Left ventricle myocardium superior (tissue), 1 donor: ENCODE results near the gene MAP3K12. TPM values are rescaled to one million over a fixed set of nuclear protein-coding genes. Genes with fewer than 3 reads are reported as not detected.
"Not testable (repeated sequence)": the region's sequence is repeated elsewhere in the genome, so short reads cannot be mapped to it uniquely, and the experiment has no call there.

ENCODE experiments used
- ATAC-seq: fragments of 200-7000 bp; cut with Tn5 transposase; one replicate; pipeline ENCODE4 v1.9.1; 2020; ENCODE audit warnings: mild to moderate bottlenecking, moderate library complexity
- DNase-seq: peaks from one replicate; pipeline ENCODE4 v3.0.0-alpha.2; 2020
- intact Hi-C: fragments of 100-400 bp; cut with micrococcal nuclease; formaldehyde crosslinking; loops from one replicate; pipeline ENCODE4 v1.11.0; 2022
- total RNA-seq: library from RNA; stranded (reverse); fragmentation: NEBNext Ultra II Directional; extraction: Animal tissue kit (Norgen Biotek cat#: 25700); gene quantifications from one replicate; pipeline ENCODE4 v1.2.1, GENCODE V29; 2021
- donor health status: DM: no; HTN: yes; CAD: no; lungs with severe emphysema.

Gene MAP3K12
- total RNA-seq, 1 donor from 2014 or later: 4.2 TPM

DNA sequence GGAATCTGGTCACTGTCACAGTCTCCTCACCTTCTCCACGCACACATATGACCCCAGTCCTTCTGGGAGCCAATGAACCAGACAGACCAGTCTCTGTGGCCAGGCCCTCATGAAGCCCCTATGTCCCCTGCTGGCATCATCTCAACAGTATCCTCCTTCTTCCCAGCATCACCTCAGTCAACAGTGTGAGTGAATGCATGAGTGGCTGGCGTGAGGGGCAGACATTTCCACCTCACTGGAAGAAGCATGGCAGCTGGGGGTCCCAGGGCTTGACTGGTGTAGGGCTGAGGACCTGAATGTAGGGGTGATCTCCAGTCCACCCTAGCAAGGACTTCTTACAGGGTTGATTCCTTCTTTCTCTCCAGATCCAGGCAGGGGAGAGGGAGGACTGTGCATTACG, 1.8 kb downstream of the MAP3K12 start:
- ATAC-seq (no peak), DNase-seq (no peak)
- intact Hi-C loops: no loop called here

DNA sequence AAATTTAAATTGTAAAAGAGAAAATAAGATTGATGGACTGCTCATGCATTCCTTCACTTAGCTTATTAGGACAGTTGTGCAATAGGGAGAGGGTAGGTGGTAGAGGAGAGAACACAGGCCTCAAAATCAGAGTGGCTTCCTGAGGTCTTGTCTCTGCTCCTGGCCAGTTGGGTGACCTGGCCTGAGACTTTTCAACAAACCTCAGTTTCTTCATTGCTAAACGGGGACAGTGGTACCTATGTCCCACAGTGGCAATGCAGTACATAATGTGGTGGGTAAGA, 2.6 kb downstream of the MAP3K12 start:
- DNase-seq (no peak), ATAC-seq (no peak)
- intact Hi-C loops: no loop called here

DNA sequence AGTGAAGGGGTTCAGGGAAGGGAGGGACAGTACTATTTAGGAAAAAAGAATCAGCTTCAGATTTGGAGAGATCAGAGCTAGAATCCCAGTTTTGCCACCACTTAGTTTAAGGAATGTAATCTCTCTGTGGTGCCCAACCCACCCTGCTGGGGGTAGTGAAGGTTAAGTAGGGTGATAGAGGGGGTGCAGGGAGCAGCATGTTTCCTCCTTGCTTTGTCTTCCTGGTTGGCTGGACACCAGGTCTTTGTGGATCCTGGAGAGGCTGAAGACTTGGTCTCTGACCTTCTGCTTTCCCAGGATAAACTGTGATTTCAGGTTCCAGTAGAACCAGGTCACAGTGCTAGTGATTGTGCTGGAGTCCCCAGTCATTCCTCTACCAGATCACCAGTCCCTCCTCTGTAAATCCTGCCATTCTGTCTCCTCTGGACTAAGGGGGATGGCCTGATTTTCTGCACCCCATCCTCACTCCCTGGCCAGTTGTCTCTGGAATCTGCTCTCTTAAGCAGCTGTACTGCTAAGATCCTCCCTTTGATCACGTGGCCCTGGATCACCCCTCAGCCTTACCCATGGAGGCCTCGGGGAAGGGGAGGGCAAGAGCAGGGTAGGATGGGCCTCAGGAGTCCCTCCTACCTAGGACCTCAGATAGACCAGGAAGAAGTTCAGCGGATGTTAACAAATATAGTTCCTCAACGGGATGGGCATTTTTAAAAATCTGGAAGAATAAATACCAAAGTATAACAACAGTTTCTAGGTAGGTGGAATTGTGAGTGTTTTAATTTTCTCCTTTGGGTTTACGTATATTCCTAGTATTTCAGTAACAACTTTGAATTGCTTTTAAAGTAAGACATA, 3.1 kb downstream of the MAP3K12 start:
- no peak for ATAC-seq
- intact Hi-C loops: no loop called here
- peak; percentile 68 for DNase-seq

DNA sequence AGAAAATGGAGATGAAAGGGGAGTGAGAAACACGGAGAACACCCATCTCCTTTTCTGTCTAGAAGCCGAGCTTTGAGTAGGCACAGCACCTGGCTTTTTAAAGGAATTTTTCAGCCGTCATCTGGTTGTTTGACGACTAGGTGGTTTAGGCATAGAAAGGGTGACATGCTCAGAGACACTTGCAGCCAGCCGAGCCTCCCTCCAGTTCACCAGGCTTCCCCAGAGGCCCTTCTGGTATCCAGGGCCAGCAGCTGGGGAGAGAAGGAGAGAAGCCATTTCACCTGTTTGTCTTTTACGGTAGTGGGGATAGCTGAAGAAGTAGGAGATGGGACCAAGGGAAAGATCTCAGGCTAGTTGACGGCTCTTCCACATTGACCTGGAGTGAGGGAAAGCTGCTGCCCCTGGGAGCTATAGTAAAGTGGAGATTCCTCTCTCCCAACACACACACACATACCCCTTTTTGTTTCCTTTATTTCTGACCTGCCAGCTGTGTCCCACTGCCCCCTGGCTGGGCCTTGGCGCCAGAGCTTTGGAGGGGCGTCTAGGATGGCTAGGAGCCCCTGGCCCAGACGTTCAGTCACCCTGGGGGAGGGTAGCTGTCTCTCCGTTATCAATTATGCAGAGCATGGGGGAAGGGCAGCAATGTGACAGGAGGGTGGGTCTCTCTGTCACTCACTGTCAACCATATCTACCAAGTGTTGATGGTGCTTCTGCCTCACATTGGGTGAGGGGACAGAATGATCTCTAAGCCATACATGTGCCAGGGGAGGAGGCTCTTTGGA, 5.5 kb downstream of the MAP3K12 start:
- ATAC-seq: no peak
- no peak for DNase-seq
- intact Hi-C loops: no loop called here

DNA sequence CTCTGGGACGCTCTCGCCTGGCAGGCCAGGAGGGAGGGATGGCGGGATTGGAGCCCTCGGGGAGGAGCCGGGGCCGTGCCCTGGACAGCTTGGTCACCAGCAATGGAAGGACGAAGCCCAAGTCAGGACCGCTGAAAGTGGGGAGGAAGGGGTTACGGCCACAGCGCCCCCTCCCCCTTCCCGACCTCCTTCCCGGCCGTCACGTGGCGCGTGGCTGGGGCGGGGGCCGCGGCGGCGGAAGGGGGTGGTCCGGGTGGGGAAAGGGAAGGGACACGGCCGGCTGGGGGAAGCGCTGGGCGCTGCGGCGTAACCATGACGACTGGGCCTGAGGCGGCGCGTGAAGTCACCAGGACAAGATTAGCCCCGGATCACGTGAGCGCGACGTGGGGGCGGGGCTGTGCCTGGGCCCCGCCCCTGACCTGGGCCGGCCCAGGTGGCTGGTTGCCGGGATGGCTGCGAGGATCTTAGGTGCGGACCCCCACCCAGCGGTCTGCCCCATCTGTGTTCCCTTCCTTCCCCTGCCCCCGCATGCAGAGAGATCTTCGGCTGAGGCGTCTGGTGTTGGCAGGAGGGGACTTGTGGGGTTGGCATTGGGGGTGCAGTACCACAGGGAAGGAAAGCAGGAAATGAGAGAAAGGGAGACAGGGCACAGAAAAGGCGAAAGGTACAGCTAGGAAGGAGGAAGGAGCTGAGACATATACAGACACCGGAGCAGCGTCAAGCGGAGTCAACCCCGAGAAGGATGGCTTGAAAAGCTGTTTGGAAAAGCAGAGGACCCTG, 6.2 kb downstream of the MAP3K12 start:
- intact Hi-C loops: no loop called here
- peak; percentile 94 for DNase-seq
- peak; percentile 95 for ATAC-seq

DNA sequence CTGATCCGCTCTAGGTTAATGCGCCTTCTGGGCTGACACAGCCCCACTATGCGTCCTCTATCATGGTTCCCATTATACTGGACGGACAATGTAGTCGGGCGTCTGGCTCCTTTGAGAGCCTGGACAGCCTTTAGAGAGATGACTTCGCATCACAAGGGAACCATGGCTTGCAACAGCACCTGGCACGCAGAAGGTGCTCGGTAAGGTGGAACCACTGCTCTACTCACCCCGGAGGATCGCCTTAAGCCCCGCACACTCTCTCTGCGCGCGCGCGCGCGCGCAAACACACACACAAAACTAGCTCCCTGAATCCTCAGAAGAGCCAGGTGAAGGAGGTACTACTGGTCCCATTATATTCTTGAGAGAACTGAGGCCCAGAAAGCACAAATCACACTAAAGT, 7.1 kb downstream of the MAP3K12 start:
- intact Hi-C loops: no loop called here
- ATAC-seq (no peak), DNase-seq (no peak)

DNA sequence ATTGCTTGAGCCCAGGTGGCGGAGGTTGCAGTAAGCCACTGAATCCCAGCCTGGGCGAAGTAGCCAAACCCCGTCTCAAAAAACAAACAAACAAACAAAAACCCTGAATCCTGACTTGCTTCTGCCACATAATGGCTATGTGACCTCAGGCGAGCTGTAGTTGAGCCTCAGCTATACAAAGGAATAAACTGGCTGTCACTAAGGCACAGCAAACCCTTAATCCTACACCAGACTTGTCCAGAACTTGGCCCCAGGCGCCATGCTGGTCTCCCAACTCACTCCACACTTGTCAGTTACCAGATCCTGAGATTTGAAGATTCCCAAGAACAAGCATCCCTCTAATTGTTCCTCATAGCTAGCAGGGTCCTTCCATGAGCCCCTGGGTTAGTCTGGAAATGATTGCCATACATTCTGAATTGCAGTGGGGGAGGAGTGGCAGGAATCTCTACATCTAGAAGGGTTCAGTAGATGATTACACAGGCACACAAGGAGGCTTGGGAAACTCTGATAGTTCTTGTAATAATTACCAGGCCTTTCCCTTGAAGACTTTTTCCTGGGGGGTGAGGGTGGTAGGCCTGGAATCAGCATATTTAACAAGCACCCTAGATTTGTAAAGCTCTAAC, 9.9 kb downstream of the MAP3K12 start:
- no peak for DNase-seq
- intact Hi-C loops: no loop called here
- ATAC-seq: no peak

DNA sequence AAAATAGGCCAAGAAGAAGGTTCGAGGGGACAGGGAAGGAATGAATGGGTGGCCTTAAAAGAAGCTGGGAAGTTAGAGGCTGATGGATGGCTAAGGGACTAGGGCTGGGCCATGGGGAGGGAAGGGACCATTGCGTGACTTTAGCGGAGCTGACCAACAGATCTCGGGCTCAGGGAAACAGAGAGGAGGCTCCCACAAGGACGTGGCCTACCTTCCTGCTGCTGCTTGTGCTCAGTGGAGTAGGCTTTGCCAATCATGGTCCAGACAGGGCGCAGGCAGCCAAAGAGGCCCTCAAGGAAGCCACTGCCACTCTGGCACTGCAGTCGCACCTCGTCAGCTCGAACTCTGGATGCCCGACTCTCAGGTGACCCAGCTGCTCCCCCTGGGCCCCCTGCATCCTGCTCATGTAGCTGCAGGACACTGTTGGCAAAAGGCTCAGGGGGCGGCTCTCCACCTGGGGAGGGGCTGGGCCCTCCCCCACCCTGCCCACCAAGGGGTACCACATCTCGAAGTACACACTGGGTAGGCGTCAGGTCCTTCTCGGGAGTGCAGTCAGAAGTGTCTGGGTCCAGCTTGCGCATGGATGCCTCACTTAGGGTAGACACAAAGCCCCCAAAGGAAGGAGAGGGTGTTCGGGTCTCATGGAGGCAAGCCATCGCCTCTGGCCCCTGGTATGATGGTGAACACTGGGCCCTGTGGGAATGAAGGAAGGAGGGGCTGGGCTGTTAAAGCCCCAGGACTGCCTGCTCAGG, 12.3 kb downstream of the MAP3K12 start:
- ATAC-seq (no peak), DNase-seq (no peak)
- intact Hi-C loops: no loop called here

DNA sequence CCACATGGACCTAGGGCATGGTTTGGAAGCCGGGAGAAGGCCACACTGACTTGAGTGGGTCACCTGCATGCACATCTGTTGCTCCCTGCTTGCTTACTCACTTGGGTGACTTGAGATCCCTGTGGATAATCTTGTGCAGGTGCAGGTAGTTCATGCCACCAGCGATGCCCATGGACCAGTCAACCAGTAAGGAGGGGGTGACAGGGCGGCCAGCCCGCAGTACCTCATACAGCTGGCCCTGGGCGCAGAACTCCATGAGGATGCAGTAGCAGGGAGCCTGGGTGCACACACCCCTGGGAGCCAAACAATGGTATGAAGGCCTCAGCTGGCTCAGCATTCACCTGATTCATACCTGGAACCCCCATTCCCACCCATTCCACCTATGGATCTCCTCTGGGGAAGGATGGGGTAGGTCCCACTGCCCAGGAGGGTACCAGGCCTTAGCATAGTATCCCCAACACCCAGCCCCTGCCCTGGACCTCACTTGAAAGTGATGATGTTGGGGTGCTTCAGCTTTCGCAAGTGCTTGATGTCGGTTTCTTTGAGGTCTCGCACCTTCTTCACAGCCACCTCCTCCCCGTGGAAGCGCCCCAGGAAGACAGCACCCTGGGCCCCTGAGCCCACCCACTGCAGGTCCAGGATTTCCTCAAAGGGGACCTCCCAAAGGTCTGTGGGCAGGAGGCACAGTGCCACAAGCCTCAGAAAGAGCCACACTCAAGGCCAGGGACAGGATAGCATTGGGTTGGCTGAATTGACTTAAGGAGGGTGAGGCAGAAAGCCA, 13.1 kb downstream of the MAP3K12 start:
- DNase-seq (no peak), ATAC-seq (no peak)
- intact Hi-C loops: no loop called here

DNA sequence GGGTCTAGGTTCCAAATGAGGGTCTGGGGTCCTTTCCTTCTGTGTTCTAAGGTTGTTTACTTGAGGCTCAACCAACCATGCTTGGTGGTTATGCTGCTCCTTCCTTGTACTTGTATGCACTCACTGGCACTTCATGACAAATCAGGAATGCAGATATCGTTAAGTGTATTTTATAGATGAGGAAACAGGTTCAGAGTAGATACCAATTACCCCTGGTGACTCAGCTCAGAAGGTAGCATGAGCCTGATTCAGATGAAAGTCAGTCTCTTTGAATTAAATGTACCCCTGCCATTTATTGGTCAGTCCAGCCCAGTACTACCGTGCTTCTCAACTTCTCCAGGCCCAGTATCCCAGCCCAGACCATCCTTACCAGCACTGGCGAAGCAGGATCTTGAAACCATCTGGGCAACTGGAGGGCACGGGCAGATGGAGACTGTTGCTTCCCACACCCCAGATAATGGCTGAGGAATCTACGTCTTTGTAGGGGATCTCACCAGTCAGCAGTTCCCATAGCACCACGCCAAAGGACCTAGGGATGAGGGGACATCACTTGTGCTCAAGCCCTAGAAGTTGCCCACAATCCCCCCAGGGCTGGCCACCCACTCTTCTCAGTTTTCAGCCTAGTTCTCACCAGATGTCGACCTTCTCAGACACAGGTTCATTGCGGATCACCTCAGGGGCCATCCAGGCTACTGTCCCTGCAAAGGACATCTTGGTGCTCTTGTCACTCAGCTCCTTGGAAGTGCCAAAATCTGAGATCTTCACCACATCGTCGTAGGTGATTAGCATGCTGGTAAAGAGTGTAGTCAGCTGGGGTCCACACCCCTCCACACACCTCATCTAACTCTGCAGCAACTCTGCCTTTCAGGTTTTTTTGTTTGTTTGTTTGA, 14.3 kb downstream of the MAP3K12 start:
- no peak for DNase-seq
- ATAC-seq: no peak
- intact Hi-C loops: no loop called here

DNA sequence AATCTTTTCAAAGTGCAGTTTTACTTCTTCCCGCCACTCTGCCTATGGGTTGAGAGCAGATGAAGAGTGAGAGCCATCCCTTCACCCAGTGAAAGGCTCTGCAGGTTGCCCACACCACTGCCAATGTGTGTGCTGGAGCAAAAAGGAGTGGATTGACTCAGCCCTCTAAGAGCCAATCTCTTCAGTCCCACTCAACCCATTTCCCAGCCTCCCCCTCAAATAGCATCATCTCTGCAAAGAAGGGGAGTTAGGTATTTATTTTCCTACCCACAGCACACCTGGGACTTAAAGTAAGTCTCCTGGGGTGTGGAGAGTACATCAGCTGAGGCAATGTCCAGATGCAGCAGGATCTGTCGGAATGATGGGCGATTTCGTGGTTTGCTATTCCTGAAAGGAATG, 15.3 kb downstream of the MAP3K12 start:
- intact Hi-C loops: no loop called here
- no peak for ATAC-seq
- no peak for DNase-seq

DNA sequence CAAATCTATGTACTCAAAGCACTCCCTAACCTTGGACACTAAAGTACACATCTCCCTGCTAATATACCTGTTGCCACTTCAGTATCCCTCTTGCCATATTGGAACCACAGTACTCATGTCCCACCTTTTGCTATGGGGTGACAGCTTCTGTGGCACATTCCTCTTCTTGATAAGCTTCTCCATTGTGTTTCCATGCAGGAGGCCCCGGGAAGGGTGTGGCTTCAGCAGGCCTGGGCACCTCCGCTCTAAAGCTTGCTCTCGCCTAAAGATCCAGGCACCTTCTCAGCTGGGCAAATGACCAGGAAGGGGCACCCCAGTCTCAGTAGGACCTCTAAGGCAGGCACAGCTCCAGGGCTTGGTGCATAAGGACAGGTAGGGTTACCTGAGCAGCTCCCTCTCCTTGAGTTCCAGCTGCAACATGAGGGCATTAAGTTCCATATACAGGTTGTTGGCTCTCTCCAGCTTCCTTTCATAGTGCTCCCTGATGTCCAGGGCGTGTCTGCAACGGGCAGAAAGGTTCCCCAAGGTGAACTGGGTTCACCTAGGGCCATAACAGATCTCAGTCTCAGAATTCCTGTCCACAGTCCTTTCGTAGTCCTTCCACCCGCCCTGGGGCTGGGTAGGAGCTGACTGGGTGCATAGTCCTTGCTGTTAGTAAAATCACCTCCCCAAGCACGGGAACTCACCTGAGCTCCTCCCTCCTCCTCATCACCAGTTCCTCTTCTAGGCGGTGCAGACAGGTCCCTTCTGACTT, 15.9 kb downstream of the MAP3K12 start:
- DNase-seq (no peak), ATAC-seq (peak; percentile 11)
- intact Hi-C loops: no loop called here

DNA sequence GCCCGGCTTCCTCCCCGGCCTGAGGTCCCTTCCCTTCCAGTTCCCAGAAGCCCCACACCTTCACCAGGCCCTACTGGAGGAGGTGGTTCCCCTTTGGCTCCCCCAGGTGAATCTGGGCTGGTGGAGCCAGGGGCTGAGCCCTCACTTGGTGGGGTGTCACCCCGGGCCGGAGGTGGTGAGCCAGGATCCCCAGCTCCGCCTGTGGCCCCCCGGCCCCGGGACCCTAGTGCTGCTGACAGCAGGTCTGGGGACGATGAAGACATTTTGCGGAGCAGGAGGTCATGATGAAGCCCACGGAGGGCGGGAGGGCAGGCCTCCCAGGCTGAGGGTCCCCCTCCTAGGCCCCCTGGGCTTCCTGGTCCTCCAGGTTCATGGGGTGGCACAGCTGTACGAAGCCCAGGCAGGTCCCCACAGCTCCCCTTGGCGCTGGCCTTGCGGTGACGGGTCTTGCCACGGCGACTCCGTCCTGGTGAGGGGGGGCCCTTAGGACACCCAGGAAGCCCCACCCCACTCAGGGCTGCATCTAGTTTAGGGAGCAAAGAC, 16.6 kb downstream of the MAP3K12 start:
- ATAC-seq: peak; percentile 24
- intact Hi-C loops: no loop called here
- no peak for DNase-seq

DNA sequence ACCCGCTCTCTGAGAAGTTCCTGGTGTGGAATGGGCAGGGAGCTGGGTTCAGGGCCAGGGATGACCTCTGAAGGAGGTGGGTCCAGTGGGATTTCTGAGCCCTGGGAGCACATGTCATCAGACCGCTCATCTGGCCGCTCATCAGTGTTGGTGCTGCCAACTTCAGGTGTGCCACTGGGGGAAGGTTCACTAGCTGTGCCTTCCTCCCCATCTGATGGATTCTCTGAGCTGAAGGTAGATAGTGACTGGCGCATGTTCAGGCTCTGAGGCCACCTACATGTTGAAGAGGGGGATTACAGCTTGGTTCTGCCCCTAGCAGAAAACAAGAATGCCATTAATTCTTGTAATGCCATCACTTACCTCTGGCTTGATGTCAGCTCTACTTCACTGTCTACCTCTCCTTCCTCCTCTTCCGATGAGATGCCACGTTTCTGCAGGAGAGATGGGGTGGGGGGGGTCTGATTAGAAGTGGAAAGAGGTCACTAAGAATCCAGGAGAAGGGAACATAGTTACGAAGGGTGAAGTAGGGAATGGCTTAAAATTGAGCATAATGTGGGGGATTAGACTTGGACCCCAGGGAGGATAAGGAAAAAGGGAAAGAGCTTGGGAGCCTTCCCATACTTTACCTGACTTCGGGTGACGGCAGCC, 17.2 kb downstream of the MAP3K12 start:
- DNase-seq: no peak
- ATAC-seq: peak; percentile 2
- intact Hi-C loops: no loop called here

DNA sequence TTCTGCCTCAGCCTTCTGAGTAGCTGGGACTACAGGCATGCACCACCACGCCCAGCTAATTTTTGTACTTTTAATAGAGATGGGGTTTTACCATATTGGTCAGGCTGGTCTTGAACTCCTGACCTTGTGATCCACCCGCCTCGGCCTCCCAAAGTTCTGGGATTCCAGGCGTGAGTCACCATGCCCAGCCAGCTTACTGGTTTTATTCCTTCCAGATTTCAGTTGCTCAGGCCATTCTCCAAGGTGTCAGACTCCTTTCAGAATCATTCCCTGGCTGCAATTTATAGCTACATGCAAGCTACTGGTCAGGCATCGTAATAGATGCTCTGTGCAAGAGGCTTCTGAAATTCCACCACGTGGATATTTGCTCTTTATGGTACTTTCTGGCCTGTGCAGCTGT, 17.8 kb downstream of the MAP3K12 start:
- ATAC-seq, intact Hi-C loops, DNase-seq: not testable (repeated sequence)
